Fibroblast of upper back skin (primary cell): ENCODE data around the gene SYT9.
"Not testable (repeated sequence)": the region's sequence is repeated elsewhere in the genome, so short reads cannot be mapped to it uniquely, and the experiment has no call there.

Experiments
- DNase-seq: peaks from one replicate; pipeline ENCODE4 v3.0.0-alpha.2; 2013

SYT9 gene

DNA sequence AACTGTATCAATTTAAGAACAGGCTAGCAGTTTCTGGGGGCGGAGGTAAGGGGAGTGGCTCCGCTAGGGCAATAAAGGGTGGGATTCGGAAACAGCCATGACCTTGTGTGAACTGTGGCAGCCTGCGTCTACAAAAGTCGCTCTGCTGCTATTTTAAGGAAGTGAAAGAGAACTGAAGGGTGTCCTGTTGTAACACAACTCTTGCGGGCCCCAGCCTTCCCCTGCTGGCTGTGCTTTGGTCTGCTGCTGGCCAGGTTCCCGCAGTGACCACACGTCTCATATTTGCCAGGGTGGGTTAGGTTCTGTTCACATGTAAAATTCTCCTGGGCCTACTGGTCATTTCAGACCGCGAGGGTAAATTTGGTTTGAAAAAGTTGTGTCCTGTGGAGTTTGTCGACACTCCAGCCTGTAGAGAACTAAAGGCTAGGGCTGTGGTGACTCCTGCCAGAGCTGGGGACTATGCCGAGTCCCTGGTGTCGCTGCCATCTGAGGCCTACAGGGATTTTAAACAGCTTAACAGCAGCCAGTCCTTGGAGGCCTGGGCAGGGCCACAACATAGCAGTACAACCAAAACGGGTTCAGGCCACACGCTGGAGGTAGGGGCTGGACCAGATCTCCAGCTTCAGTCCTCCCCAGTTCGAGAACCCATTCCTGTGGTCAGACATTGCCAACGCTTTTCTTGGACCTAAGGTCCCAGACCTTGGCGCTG lies 261.0 kb downstream of the SYT9 start:
- DNase-seq, result peak; percentile 14

DNA sequence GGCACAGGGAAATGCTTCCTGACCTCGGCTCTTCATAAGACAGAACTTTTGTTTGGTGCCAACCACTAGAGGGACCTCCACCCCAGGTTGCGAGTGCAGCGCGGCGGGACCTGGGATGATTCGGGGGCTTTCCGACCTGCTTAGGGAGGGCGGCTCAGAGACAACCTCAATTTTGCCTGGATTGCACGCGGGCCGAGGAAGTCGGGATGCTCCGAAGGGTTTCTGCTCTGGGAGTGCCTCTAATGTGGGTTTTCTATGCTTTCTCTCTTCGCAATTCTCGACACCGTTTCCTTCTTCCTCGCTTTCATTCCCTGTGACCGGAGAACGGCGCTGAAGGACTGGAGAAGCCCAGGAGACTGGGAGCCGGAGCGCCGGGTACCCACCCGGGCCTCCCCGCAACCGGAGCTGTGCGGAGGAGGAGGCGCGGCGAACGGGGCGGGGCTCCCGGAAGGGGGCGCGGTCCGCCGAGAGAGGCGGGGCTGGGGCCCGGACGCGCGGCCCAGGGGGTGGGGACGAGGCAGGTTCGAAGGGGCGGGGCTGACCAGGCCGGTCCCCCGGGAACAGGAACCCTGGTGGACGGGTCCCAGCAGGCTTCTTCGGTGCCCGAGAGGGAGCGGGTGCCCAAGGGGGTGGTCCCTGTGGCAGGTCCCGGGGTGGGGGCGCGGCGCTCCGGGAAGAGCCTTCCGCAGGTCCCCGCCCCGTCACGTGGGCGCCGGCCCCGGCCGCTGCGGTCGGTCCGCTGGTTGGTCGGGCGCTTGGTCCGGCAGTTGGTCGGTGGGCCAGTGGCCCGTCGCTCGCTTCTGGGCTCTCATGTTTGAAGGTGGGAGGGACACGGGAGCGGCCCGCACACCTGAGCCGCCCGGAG lies 261.8 kb downstream of the SYT9 start, which contains the start of gene PPFIBP2:
TSS of gene PPFIBP2 (plus strand) at position 766 of the 865 bp plus-strand sequence. CDS start 35,477 bp downstream, outside the sequence.
- DNase-seq, result peak; percentile 52

DNA sequence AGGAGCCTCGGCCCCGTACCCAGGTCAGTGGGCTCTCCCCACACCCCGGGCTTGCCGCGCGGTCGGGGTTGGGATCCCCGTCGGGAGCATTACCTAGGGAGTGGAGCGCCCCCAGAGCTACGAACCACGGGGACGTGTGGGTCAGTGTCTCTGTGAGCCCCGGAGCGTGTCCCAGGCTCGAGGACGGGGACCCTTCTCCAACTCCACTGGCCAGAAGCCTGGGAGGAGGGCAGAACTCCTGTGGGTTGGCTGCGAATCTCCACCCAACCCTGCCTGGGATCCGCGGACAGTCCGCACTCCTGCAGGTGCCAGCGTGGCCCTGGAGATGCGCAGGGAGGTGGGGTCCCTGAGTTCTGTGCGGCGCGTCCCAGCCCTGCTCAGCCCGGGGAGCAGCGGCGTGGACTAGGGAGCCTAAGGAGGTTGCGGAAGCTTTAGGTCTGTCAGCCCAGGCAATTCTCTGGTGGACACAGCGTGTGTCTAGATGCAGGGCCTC lies 262.4 kb downstream of the SYT9 start:
- no peak for DNase-seq

DNA sequence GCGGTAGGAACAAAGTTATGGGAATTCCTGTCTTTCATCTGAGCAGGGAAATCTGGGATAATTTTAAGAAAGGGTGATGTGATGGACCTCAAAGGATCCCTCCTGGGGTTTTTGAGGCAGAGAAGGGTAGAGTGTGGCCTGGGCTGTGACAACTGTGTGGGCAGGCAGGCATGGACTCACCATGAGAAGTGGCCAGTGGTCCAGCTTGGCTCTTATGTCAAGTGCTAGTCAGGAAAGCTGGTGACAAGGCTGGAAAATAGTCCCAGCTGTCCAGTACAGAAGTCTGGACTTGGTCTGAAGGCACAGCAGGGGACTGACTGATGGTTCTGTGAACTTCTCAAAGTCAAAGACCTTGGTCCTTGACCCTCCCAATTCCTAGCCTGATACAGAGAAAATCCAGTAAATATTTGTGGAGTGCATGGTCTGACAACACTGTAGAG lies 263.8 kb downstream of the SYT9 start:
- DNase-seq, result no peak

DNA sequence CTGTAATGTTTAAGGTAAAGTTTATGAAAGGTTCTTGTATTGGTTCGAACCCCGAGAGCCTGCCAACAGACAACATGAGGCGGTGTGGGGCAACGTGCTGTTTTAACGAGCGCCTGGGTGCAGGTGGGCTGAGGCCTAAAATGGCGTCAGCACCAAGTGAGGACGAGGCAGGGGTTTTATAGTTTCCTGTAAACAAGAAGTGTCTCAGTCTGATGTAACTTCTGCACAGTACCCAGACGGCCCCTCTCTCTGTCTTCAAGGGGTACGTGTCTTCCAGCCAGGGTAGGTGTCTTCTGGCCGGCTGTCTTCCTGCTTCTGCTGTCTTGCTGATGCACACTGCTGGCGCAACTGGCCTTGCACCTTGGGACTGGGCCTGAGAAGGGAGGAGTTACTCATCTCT lies 264.8 kb downstream of the SYT9 start:
- no peak for DNase-seq

- DNase-seq, result not testable (repeated sequence)
These were observed 266.0 kb downstream of the SYT9 start for GRCh38 chr11:7517743-7518142.
